GM21381 (cell line): ENCODE measurements around the gene IRF6.
"Not testable (repeated sequence)": the region's sequence is repeated elsewhere in the genome, so short reads cannot be mapped to it uniquely, and the experiment has no call there.

ENCODE experiments used
- ATAC-seq: cut with Tn5 transposase; IDR thresholded peaks from one replicate; pipeline ENCODE4 v1.9.1; 2021; ENCODE audit warnings: mild to moderate bottlenecking, moderate library complexity; ENCODE audit not compliant: unreplicated experiment

Gene IRF6

DNA sequence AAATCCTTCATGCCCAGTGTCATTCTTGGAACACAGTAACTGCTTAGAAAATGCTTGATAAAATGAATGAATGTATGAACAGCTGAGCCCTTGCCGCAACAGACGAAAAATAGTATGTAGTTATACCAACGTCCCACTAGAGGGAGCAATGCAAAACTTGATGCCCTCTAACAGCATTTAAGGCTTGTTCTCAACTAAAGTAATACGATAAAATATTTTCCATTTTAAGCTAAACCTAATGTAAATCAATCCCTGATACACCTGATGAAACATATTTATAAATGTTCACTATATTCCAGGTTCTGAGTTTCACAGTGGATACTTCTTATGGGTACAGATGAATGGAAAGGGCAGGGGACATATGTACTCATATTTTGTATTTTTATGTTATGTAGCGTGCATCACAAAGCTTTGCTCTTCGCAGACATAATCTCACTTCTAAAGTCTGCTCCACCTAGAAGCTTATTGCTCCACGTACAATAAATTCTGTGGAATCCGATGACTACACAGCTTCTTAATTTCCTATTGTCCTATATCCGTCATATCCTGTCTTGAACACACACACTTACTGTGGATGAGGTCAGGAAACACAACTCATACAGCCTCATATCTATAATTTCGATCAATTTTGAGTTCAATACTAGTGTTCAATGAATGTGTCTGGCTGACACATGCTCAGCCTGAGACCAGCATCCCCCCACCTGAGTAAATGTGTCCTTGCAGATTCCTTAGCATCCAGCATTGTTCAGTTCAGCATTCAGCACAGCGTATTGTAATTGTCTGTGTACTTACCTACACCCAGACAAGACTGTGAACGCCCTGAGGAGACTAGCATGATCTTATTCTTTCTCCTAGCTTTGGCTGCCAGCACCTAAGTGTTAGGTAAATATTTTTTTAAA lies 17.4 kb upstream of the IRF6 start:
- no peak for ATAC-seq

DNA sequence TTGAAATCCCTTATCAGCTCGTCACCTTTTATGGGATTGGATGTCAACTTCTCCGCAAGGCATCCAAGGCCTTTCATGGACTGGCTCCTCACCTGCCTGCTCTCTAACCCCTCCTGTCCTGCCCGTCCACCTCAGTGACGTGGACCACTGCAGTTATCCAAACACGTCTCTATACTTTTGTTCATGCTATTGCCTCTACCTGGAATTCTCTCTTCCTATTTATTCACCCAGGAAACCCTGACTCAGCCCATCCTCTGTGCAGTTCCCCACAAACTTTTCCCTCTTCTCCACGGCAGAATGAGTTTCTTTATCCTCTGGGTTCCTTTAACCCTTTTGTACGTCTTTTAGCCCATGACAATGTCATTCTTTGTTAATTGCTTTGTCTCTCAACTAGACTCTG lies 16.8 kb upstream of the IRF6 start:
- no peak for ATAC-seq

GRCh38 chr1:209820986-209821385 lies 15.0 kb upstream of the IRF6 start:
- ATAC-seq = no peak

DNA sequence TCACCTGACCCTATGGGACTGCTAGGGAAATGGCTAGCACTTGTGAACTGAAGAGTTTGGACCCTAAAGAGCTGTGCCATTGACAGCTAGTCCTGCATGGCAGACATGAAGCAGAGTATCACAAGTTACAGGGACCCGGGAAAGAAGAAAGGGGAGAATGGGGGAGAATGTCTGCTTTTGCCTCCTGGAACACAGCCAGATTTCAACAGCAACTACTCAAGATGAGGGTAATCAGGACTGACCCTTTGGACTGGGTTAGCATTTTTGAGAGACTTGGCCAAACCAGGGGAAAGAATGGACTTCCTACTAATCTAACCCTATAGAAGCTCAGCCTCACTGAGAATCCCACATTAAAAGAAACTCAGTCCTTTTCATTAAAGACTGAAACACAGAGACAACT lies 13.1 kb upstream of the IRF6 start:
- ATAC-seq = no peak

DNA sequence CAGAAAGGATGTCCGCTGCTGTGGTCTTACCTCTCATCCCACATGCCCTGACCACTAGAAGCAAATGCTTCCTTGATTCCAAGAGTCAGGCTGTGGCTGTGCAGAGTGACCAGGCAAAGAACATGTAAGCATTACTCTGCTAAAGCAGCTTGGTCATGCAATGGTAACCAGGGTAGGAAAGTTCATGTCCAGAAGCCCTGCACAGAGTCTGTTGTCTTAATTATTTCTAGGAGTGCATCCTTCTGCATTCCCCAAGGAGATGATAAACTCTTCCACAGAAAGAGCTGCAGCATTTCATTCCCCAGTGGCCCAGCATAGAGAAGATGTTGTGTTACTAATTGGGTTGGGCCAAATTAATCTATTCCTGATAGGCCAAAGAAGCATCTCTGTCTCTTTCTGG lies 11.7 kb upstream of the IRF6 start:
- ATAC-seq = no peak

DNA sequence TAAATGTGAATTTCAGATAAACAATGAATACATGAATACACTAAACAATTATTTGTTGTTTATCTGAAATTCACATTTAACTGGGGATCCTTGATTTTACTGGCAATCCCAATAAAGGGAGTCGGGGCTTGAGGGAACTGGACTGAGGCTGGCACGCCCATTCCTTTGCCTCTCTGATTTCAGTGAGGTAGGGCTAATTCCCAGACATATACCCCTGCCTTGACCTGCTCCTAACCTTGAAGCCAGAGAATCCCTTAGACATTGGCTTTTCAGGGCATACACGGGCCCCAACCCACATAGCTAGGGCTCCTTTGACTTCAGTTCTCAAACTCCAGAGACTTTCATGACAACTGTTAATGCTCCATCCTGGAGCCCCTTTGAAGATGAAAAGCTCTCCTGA lies 11.0 kb upstream of the IRF6 start:
- no peak for ATAC-seq

DNA sequence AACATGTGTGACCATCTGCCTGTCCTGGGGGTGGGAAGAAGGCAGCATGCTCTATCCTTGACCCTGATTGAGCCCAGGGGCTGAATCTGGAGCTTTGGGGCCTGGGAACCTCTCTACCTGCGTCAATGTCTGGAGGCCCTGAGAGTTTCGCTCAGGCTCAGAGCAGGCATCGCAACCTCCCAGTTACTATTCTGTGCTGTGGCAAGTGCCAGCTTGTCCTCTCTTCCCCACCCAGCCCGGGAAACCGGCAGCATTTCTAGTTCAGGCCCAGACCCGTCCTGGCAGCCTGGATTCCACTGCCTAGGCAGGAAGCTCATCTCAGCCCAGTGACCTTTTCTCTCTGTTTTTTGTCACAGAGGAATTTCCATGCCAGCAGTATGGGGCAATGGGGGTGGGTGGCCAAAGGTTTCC lies 10.0 kb upstream of the IRF6 start:
- no peak for ATAC-seq

DNA sequence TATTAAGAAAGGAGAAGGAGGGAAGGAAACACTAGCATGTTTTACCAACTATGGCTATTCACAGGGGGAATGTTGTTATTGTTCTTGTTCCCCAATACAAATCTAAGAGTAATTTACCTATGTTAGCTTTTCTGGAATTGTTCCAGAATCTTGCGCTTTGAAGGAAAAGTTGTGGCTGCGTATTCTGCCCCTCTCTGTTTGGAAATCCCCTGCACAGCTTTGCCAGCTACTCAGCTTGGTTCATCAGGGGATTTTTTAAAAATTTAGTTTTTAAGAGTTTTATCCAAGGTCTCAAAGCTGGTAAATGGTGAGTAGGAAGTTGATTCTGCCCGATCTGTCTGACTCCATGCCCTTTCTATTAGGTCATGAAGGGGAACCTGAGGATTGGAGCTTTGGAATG lies 9.5 kb upstream of the IRF6 start:
- ATAC-seq = no peak

GRCh38 chr1:209813902-209814301 lies 8.0 kb upstream of the IRF6 start:
- ATAC-seq = no peak

DNA sequence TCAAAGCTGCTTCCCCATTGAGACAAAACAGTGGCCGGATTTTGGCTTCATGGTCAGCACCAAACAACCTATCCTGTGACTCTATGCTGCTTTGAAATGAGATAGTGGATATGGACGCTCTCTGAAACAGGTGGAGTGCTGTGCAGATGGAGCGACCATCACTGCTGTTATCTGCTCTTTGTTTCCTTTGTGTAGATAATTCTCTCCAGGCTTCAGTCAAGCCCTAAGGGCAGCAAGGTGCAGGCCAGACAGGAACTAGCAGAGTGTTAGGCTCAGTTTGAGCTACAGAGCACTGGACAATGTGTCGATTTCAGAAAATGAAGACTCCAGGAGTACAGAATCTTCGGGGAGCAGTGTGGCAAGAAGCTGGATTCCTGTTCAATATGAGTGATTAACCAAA lies 4.8 kb upstream of the IRF6 start:
- no peak for ATAC-seq

- ATAC-seq = no peak
These were observed 3.7 kb upstream of the IRF6 start for GRCh38 chr1:209809611-209810010.

DNA sequence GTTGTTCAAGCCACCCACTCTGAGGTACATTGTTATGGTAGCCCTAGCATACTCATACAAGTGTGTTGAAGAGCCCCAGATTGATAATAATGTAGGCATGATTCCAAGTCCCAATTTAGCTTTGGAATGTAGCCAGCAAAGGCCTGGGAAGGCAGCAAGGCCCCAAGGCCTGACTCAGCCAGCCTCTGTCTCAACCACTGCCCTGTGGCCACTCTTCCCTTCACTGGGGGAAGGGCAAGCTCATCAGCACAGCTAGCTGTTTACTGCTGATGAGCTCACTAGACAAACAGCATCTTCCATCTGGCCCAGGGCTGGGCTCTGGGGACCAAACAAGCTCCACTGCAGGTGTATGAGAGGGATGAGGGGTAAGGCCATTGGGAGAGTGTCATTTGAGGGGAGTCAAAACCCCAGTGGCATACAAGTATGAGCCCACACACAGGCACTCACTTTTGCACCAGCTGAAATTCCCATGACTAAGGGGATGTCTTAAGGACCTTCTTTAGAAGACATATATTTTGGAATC lies 2.2 kb upstream of the IRF6 start:
- no peak for ATAC-seq

- no peak for ATAC-seq
These were observed 1.6 kb upstream of the IRF6 start for GRCh38 chr1:209807509-209807908.

DNA sequence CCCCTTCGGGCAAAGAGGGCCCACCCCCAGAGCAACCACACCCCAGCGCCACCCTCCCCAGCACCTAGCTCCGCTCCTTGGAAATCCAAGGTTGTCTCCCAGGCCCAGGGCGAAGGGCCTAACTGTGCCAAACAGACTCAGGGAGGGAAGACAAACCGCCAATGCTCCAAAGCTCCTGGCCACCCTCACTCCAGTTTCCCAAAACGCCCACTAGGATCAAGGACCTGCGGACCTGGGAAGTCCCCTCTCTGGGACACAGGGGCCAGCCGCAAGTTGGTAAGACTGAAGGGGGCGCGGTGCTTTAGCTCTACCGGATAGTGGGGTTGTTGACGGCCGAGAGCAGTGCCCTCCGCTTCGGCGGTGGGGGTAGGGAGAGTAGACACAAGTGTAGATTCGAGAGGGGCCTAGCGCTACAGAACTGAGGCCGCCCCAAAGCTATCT lies 581 bp downstream of the IRF6 start:
- ATAC-seq = no peak

- ATAC-seq = no peak
These were observed 2.4 kb downstream of the IRF6 start for GRCh38 chr1:209803568-209803967.

DNA sequence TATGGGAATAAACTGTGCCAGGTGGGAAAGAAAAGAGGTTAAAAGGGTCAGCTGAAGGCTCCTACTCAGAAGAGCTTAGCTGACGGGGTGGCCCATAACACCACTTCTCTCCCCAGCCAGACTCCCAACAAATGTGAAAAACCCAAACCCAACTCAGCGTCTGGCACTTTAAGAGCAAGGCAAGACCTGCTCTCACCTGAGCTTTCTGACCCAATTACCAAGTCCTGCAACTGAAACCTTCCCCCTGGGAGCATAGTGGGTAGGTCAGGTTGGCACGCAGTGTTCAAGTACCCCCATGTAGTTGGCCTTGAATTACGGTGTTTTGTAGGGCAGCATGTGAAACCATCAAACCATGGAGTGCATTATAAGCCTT lies 3.2 kb downstream of the IRF6 start:
- no peak for ATAC-seq

DNA sequence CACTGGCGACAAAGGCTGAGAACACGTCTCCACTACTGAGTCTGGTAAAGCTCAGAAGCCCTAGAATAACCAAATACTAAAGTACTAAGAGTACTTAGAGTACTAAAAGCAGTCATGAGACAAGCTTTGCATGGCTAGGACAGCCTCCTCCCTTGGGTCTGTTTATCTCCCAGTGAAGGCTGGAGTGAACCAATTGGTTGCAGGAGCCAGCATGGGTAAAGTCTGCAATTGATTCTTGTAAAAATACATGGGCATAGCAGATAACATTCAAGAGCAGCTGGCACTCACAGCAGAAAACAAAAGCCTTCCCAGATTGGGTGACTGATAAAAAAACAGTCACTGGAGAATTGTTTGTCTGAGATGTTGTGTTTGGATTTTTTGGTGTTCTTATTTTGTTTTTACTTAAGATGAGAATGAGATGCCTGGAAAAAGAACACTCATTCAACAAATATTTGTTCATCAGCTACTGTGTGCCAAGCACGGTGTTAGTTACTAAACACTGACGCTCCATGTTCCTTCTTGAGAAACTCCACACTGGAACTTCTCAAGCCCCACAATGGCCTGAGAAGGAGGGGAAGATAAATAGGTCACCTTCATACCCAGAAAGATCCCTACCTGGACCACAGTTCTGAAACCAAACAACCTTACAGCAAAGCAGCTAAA lies 3.7 kb downstream of the IRF6 start:
- ATAC-seq = no peak

DNA sequence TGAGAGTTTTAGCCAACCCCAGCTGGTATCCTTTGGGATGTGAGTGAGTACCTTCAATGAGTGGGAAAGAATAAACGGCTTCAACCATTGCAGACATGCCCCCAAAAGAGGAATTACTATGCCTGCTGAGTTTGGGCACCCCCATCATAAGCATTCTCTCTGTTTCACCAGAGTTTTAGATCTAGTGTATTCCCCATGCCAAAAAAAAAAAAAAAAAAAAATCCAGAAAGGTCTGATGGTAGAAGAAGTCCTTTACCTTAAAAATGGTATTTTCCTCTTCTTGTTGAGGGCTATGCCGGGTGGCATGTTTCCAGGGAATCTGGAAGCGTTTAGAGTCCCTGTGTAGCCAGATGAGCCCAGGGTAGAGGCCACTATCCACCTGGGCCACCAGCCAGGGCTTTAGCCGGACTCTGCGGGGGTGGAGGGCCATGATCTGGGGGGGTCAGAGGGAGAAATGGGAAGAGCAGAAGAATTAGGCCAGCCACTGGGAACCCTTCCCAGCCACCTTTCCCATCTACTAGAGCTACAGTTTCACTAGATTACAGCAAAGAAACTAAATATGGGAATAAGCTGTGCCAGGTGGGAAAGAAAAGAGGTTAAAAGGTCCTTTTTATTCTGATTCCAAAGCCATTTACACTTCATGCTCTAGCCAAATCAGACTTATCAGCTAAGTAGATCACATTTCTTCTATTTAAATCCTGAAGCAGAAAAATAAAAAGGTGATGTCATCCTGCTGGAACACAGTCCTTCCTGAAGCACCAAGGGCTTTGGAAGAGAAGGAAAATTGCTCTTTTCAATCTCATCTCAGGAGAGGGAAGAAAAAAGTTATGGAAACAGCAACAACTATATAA lies 4.7 kb downstream of the IRF6 start:
- no peak for ATAC-seq

- ATAC-seq = no peak
These were observed 7.8 kb downstream of the IRF6 start for GRCh38 chr1:209797978-209798639.

DNA sequence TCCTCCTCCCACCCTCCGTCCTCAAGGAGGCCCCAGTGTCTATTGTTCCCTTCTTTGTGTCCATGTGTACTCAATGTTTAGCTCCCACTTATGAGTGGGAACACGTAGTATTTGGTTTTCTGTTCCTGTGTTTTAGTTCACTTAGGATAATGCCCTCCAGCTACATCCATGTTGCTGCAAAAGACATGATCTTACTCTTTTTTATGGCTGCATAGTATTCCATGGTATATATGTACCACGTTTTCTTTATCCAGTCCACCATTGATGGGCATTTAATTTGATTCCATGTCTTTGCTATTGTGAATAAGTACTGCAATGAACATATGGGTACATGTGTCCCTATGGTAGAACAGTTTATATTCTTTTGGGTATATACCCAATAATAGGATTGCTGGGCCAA lies 12.2 kb downstream of the IRF6 start:
- ATAC-seq = not testable (repeated sequence)

- ATAC-seq = no peak
These were observed 14.0 kb downstream of the IRF6 start for GRCh38 chr1:209791920-209792319.
